Liver (tissue), 3 donors: ENCODE data around the gene CGB5.

Source experiments
- CTCF ChIP-seq: fragments of 150-350 bp; IDR thresholded peaks from 2 replicates; pipeline ENCODE4 v1.5.1; 2017; ENCODE audit warnings: improper control_type of control experiment, low read depth, low read length; ENCODE audit not compliant: missing input control
- RAD21 ChIP-seq, 2 donors: IDR thresholded peaks; 2 replicates each; pipeline ENCODE4 v1.6.1; 2016; ENCODE audit warnings: antibody characterized with exemption in 2 of 2, mild to moderate bottlenecking in 2 of 2
- YY1 ChIP-seq: IDR thresholded peaks from 2 replicates; pipeline ENCODE4 v1.6.1; 2016; ENCODE audit warnings: antibody characterized with exemption, mild to moderate bottlenecking
- ZBTB33 ChIP-seq: IDR thresholded peaks from 2 replicates; pipeline ENCODE4 v1.6.1; 2016; ENCODE audit warnings: antibody characterized with exemption
- donor health status: healthy.
- donor health status: healthy.

- TF ChIP-seq RAD21 (IDR thresholded peaks at IDR 0.05) (peak; percentile 7 to 63), CTCF (peak; percentile 22), YY1 (no peak), ZBTB33 (no peak)
Measured at GRCh38 chr19:48997972-48998371, 45.7 kb upstream of the CGB5 start.
